ENCODE results near the gene ELMO1. TPM values are rescaled to one million over a fixed set of nuclear protein-coding genes. Genes with fewer than 3 reads are reported as not detected.

The ELMO1 gene
- total and polyA plus RNA-seq, 12 donors, result 7.5 to 46.8 (median 14.9) TPM

GRCh38 chr7:36900988-36901710 lies 547.5 kb downstream of the ELMO1 start:
- H3K27ac ChIP-seq, result no peak overlapping the region
- 92 to 95% (median 93%) methylated on average over 4 of the region's 4 CpGs for WGBS, 4 donors
- no peak for TF ChIP-seq CTCF (IDR thresholded peaks at IDR 0.05)
- TF ChIP-seq POLR2A (IDR thresholded peaks at IDR 0.05), result no peak
- intact Hi-C loops (cut with DNase I), result no loop called here
- H3K9me3 ChIP-seq (replicated peaks in 1 of 3), result no peaks in the 10 kb centered on the region
- H3K4me1 ChIP-seq (replicated peaks in 1 of 2), result no peaks in the 10 kb centered on the region
- no peaks in the 10 kb centered on the region for H3K36me3 ChIP-seq (replicated peaks in 1 of 2)
- no peak for DNase-seq
- no peaks in the 10 kb centered on the region for H3K27me3 ChIP-seq
- no peak overlapping the region for H3K4me3 ChIP-seq

GRCh38 chr7:36898186-36898585 lies 550.5 kb downstream of the ELMO1 start:
- H3K4me3 ChIP-seq, result no peak overlapping the region
- no peaks in the 10 kb centered on the region for H3K4me1 ChIP-seq (replicated peaks in 1 of 2)
- no peak for DNase-seq
- H3K36me3 ChIP-seq (replicated peaks in 1 of 2), result no peaks in the 10 kb centered on the region
- H3K27ac ChIP-seq, result no peak overlapping the region
- 88 to 96% (median 93%) methylated on average over 5 of the region's 5 CpGs for WGBS, 4 donors
- H3K27me3 ChIP-seq, result no peaks in the 10 kb centered on the region
- H3K9me3 ChIP-seq (replicated peaks in 1 of 3), result no peaks in the 10 kb centered on the region
- intact Hi-C loops (cut with DNase I), result no loop called here
- TF ChIP-seq POLR2A (IDR thresholded peaks at IDR 0.05) (no peak), CTCF (IDR thresholded peaks at IDR 0.05) (no peak)

GRCh38 chr7:36896956-36897590 lies 551.6 kb downstream of the ELMO1 start:
- DNase-seq, result no peak
- Histone ChIP-seq H3K4me3 (no peak overlapping the region), H3K9me3 (replicated peaks in 1 of 3) (no peaks in the 10 kb centered on the region), H3K4me1 (replicated peaks in 1 of 2) (no peaks in the 10 kb centered on the region), H3K27ac (no peak overlapping the region), H3K36me3 (replicated peaks in 1 of 2) (no peaks in the 10 kb centered on the region), H3K27me3 (no peaks in the 10 kb centered on the region)
- no peak for TF ChIP-seq CTCF (IDR thresholded peaks at IDR 0.05)
- TF ChIP-seq POLR2A (IDR thresholded peaks at IDR 0.05), result no peak
- WGBS, 4 donors, result 68 to 82% (median 73%) methylated on average over 4 of the region's 4 CpGs
- intact Hi-C loops (cut with DNase I), result no loop called here

GRCh38 chr7:36896418-36896817 lies 552.2 kb downstream of the ELMO1 start:
- Histone ChIP-seq H3K4me1 (replicated peaks in 1 of 2) (no peaks in the 10 kb centered on the region), H3K27ac (no peak overlapping the region), H3K9me3 (replicated peaks in 1 of 3) (no peaks in the 10 kb centered on the region), H3K27me3 (no peaks in the 10 kb centered on the region), H3K36me3 (replicated peaks in 1 of 2) (no peaks in the 10 kb centered on the region), H3K4me3 (no peak overlapping the region)
- intact Hi-C loops (cut with DNase I), result no loop called here
- no peak for DNase-seq
- 71 to 93% (median 74%) methylated on average over 1 of the region's 1 CpG for WGBS, 4 donors
- no peak for TF ChIP-seq CTCF (IDR thresholded peaks at IDR 0.05)
- no peak for TF ChIP-seq POLR2A (IDR thresholded peaks at IDR 0.05)

Measured in adrenal gland (tissue), 12 donors.